ENCODE measurements around the gene MMP28.

DNA sequence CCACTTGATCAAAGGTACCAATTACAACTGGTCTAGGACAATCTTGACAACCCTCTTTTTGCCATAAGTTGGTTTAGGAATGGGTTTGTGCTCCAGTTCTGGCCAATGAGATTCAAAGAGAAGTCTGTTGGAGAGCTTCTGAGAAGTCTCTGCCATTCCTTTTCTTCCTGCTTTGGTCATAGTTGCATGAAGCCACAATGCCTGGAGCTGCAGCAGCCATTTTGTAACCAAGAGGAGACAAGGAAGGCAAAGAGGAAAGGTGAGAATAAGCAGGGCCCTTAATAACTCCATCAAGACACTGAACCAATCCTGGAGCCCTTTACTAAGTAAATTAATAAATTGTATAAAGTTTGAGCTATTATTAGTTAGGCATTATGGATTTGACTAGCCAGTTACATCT, 38.2 kb downstream of the MMP28 start:
- TF ChIP-seq, protein P1, sequence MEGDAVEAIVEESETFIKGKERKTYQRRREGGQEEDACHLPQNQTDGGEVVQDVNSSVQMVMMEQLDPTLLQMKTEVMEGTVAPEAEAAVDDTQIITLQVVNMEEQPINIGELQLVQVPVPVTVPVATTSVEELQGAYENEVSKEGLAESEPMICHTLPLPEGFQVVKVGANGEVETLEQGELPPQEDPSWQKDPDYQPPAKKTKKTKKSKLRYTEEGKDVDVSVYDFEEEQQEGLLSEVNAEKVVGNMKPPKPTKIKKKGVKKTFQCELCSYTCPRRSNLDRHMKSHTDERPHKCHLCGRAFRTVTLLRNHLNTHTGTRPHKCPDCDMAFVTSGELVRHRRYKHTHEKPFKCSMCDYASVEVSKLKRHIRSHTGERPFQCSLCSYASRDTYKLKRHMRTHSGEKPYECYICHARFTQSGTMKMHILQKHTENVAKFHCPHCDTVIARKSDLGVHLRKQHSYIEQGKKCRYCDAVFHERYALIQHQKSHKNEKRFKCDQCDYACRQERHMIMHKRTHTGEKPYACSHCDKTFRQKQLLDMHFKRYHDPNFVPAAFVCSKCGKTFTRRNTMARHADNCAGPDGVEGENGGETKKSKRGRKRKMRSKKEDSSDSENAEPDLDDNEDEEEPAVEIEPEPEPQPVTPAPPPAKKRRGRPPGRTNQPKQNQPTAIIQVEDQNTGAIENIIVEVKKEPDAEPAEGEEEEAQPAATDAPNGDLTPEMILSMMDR (IDR thresholded peaks at IDR 0.05), result no peak
- TF ChIP-seq POLR2A (IDR thresholded peaks at IDR 0.05), result no peak
